Measurements from ENCODE around the gene FBN3. TPM values are rescaled to one million over a fixed set of nuclear protein-coding genes. Genes with fewer than 3 reads are reported as not detected.

FBN3 gene
- total and polyA plus RNA-seq, 4 donors, result 7.5 to 31.7 (median 14.5) TPM

DNA sequence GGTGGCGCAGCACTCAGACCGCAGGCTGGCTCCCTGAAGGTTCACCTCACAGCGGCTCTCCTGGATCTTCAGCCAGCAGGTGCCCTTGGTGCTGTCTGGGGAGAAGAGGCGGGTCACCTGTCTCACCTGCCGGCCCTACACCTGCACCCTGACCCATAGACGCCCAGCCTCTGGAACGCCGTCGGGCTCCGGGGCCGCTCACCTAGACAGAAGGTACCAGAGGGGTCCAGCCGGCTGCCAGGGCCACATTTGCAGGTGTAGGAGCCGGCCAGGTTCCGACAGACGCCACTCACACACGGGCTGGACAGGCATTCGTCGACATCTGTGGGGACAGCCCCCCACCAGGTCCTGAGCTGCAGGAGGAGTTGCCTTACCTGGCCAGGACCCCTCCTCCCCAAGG lies 22.9 kb downstream of the FBN3 start:
- Histone ChIP-seq H3K4me3 (ENCODE audit: low read depth, low read length) (no peak overlapping the region), H3K4me1 (ENCODE audit: control insufficient read depth, insufficient read depth, low read length) (no peaks in the 10 kb centered on the region), H3K9me3 (ENCODE audit: control insufficient read depth, insufficient read depth, low read length) (no peaks in the 10 kb centered on the region), H3K27ac (ENCODE audit: low read depth, low read length) (no peak overlapping the region), H3K36me3 (ENCODE audit: control insufficient read depth, insufficient read depth, low read length) (peaks cover 67% of the 10 kb centered on the region), H3K27me3 (ENCODE audit: control insufficient read depth, insufficient read depth, low read length) (no peaks in the 10 kb centered on the region)
- 96% methylated on average over 18 of the region's 18 CpGs for WGBS (ENCODE audit: insufficient coverage)
- no peak for DNase-seq (ENCODE audit: low read depth in 4 of 6, low spot score in 6 of 6)

DNA sequence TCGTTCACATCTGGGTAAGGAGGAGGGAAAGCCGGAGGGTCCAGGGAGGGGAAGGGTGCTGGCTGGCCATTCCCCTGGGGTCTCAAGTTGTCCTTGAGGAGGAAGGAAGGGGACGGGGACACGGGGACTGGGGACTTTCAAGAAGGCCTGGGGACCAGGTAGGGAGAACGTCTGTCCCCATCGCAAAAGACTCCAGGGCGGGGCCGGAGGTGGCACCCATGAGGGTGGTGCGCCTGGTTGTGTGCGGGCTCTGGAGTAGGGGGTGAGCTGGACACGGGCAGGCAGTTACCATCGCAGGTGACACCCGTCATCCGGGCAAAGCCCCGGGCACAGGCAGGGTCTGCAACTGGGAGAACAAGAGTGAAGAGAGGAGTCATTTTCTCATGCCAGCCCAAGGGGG lies 23.4 kb downstream of the FBN3 start:
- Histone ChIP-seq H3K36me3 (ENCODE audit: control insufficient read depth, insufficient read depth, low read length) (peaks cover 66% of the 10 kb centered on the region), H3K27ac (ENCODE audit: low read depth, low read length) (no peak overlapping the region), H3K27me3 (ENCODE audit: control insufficient read depth, insufficient read depth, low read length) (no peaks in the 10 kb centered on the region), H3K9me3 (ENCODE audit: control insufficient read depth, insufficient read depth, low read length) (no peaks in the 10 kb centered on the region), H3K4me3 (ENCODE audit: low read depth, low read length) (no peak overlapping the region), H3K4me1 (ENCODE audit: control insufficient read depth, insufficient read depth, low read length) (no peaks in the 10 kb centered on the region)
- no peak for DNase-seq (ENCODE audit: low read depth in 4 of 6, low spot score in 6 of 6)
- WGBS (ENCODE audit: insufficient coverage), result 93% methylated on average over 15 of the region's 15 CpGs

DNA sequence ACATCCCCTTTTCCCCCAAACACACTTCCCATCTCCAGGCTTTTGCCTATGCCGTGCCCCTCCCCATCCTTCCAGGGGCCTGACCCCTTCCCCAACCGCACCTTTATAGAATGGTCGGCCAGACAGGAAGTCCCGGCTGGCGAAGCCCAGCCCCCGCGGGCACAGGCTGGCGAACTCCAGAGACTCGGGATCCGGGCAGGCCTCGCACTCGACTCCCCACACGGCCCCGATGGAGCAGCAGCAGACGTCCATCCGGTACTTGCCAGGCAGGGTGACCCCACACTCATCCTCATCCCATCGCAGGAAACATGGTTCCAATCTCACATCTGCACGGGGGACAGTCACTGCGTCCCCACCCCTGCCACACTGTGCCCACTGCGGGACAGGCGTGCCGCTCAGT lies 25.7 kb downstream of the FBN3 start:
- Histone ChIP-seq H3K4me1 (ENCODE audit: control insufficient read depth, insufficient read depth, low read length) (no peaks in the 10 kb centered on the region), H3K9me3 (ENCODE audit: control insufficient read depth, insufficient read depth, low read length) (no peaks in the 10 kb centered on the region), H3K36me3 (ENCODE audit: control insufficient read depth, insufficient read depth, low read length) (peaks cover 69% of the 10 kb centered on the region), H3K27me3 (ENCODE audit: control insufficient read depth, insufficient read depth, low read length) (no peaks in the 10 kb centered on the region), H3K27ac (ENCODE audit: low read depth, low read length) (no peak overlapping the region), H3K4me3 (ENCODE audit: low read depth, low read length) (no peak overlapping the region)
- DNase-seq (ENCODE audit: low read depth in 4 of 6, low spot score in 6 of 6), result no peak
- 94% methylated on average over 19 of the region's 22 CpGs for WGBS (ENCODE audit: insufficient coverage)

DNA sequence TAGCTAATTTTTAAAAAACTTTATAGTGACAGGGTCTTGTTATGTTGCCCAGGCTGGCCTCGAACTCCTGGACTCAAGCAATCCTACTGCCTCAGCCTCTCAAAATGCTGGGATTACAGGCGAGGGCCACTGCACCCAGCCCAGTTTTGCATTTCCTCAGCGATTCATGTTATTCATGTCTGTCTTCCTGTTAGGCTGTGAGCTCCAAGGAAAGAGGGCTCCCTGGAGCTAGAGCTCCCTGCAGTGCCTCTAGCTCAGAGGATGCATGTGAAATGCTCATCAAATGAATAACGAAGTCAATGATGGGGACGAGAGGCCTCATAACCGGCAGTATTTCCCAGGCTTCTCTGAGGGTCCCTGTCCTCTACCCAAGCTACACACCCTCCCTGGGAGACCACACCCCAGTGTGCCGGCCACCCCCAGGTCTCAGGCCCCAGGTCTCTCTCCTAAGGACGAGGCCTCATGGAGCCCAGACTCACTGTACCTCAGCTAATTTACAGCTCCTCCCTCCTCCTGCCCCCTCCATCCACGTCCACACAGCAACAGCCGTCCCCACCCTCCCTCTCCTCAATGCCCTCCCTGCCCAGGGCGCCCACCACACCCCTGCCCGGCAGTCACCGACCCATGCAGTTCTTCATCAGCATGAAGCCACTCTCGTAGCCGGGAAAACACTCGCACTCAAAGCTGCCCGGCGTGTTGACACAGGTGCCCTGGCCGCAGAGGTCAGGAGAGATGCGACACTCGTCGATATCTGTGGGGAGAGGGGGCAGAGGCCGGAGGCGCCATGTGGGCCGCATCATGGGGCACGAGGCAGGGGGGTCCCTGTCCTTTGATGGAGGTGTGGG lies 28.5 kb downstream of the FBN3 start:
- DNase-seq (ENCODE audit: low read depth in 4 of 6, low spot score in 6 of 6), result no peak
- Histone ChIP-seq H3K4me1 (ENCODE audit: control insufficient read depth, insufficient read depth, low read length) (no peaks in the 10 kb centered on the region), H3K27ac (ENCODE audit: low read depth, low read length) (no peak overlapping the region), H3K9me3 (ENCODE audit: control insufficient read depth, insufficient read depth, low read length) (no peaks in the 10 kb centered on the region), H3K4me3 (ENCODE audit: low read depth, low read length) (no peak overlapping the region), H3K36me3 (ENCODE audit: control insufficient read depth, insufficient read depth, low read length) (peaks cover 77% of the 10 kb centered on the region), H3K27me3 (ENCODE audit: control insufficient read depth, insufficient read depth, low read length) (no peaks in the 10 kb centered on the region)
- 78% methylated on average over 22 of the region's 26 CpGs for WGBS (ENCODE audit: insufficient coverage)

DNA sequence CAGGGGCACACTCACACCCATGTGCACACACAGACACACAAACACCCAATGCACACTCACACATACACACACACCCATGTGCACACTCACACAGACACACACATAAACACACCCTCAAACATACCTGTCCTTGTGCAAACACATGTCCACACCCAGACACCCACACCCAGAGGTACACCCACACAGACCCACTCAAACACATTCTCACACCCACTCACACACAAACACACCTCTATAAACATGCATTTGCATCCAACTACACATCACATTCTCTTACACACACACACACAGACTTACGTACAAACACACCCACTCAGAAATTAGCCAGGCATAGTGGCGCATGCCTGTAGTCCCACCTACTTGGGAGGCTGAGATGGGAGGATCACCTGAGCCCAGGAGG lies 31.4 kb downstream of the FBN3 start:
- no peak for DNase-seq (ENCODE audit: low read depth in 4 of 6, low spot score in 6 of 6)
- Histone ChIP-seq H3K9me3 (ENCODE audit: control insufficient read depth, insufficient read depth, low read length) (no peaks in the 10 kb centered on the region), H3K4me3 (ENCODE audit: low read depth, low read length) (no peak overlapping the region), H3K27ac (ENCODE audit: low read depth, low read length) (no peak overlapping the region), H3K27me3 (ENCODE audit: control insufficient read depth, insufficient read depth, low read length) (no peaks in the 10 kb centered on the region), H3K4me1 (ENCODE audit: control insufficient read depth, insufficient read depth, low read length) (no peaks in the 10 kb centered on the region), H3K36me3 (ENCODE audit: control insufficient read depth, insufficient read depth, low read length) (peaks cover 56% of the 10 kb centered on the region)
- 100% methylated on average over 1 of the region's 2 CpGs for WGBS (ENCODE audit: insufficient coverage)

DNA sequence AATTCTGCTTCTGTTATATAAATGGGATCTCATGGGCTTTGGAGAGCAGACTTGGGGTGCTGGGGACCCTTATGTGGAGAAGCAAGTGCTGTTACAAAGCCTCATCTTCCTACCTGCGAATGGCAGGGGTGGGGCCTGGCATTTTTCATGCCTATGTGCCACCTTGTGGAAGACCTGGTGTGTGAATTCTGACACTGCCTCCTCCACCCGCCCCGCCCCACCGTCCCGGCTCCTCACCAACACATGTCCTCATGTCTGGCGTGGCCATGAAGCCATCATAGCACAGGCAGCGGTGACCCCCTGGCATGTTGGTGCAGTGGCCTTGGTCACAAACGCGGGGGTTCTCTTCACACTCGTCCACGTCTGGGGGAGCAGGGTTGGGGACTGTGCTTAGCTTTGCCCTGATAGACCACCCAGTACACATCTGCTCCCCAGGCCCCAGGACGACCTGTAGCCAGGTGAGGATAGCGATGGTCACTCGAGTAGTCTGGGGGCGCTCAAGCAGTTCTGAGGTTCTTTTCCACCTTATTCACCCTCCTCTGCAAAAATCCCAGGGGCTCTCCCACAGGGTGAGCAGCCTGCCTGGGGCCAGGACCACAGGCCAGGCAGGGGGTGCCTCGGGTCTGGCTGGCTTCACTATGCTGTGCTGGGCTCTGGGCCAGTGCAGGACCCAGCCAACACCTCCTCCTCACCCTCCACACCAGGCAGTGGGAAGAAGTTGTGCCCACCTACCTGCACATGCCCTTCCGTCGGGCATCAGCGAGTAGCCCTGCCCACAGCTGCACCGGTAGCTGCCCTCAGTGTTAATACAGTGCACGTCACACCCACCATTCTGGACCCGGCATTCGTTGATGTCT lies 32.7 kb downstream of the FBN3 start:
- no peak overlapping the region for H3K27ac ChIP-seq (ENCODE audit: low read depth, low read length)
- H3K4me1 ChIP-seq (ENCODE audit: control insufficient read depth, insufficient read depth, low read length), result no peaks in the 10 kb centered on the region
- peaks cover 58% of the 10 kb centered on the region for H3K36me3 ChIP-seq (ENCODE audit: control insufficient read depth, insufficient read depth, low read length)
- H3K4me3 ChIP-seq (ENCODE audit: low read depth, low read length), result no peak overlapping the region
- no peaks in the 10 kb centered on the region for H3K9me3 ChIP-seq (ENCODE audit: control insufficient read depth, insufficient read depth, low read length)
- no peak for DNase-seq (ENCODE audit: low read depth in 4 of 6, low spot score in 6 of 6)
- 92% methylated on average over 20 of the region's 23 CpGs for WGBS (ENCODE audit: insufficient coverage)
- no peaks in the 10 kb centered on the region for H3K27me3 ChIP-seq (ENCODE audit: control insufficient read depth, insufficient read depth, low read length)

DNA sequence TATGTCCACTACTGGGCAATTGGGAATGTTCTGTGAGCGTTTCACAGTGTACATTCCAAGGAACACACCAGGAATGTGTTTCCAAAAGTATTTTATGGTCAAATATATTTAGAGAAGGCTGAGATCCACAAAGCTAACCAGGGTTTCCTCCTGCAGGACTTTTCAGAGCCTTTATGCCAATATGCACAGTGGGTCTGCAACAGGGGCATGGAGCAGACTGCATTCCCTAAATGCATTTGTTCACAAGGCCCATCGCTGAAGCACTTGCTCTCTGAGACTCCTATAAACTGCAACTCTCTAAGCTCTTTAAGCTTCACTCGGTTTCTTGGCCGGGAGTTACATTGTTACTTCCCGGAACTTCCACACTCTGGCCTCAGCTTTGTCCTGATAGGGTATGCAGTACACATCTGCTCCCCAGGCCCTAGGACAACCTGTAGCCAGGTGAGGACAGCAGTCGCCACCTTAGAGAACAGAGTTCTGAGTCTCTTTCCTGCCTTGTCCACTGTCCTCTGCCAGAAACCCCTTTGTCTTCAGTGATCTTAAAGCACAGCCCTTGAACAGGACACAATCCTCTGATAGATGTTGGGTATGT lies 33.5 kb downstream of the FBN3 start:
- no peak overlapping the region for H3K27ac ChIP-seq (ENCODE audit: low read depth, low read length)
- 90% methylated on average over 4 of the region's 6 CpGs for WGBS (ENCODE audit: insufficient coverage)
- peaks cover 61% of the 10 kb centered on the region for H3K36me3 ChIP-seq (ENCODE audit: control insufficient read depth, insufficient read depth, low read length)
- no peak overlapping the region for H3K4me3 ChIP-seq (ENCODE audit: low read depth, low read length)
- no peaks in the 10 kb centered on the region for H3K9me3 ChIP-seq (ENCODE audit: control insufficient read depth, insufficient read depth, low read length)
- no peaks in the 10 kb centered on the region for H3K27me3 ChIP-seq (ENCODE audit: control insufficient read depth, insufficient read depth, low read length)
- peak in 1 of 6 donors; percentile 8 for DNase-seq (ENCODE audit: low read depth in 4 of 6, low spot score in 6 of 6)
- no peaks in the 10 kb centered on the region for H3K4me1 ChIP-seq (ENCODE audit: control insufficient read depth, insufficient read depth, low read length)

DNA sequence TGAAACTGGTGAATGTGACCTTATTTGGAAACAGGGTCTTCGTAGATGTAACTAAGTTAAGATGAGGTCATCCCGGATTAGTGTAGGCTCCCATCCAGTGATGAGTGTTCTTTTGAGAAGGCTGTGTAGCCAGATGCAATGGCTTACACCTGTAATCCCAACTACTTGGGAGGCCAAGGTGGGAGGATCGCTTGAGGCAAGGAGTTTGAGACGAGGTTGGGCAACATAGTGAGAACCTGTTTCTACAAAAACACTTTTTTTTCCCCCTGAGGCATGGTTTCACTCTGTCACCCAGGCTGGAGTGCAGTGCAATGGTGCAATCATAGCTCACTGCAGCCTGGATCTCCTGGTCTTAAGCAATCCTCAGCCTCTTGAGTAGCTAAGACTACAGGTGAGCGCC lies 36.4 kb downstream of the FBN3 start:
- no peak overlapping the region for H3K4me3 ChIP-seq (ENCODE audit: low read depth, low read length)
- 79% methylated on average over 3 of the region's 5 CpGs for WGBS (ENCODE audit: insufficient coverage)
- no peaks in the 10 kb centered on the region for H3K9me3 ChIP-seq (ENCODE audit: control insufficient read depth, insufficient read depth, low read length)
- DNase-seq (ENCODE audit: low read depth in 4 of 6, low spot score in 6 of 6), result no peak
- no peaks in the 10 kb centered on the region for H3K27me3 ChIP-seq (ENCODE audit: control insufficient read depth, insufficient read depth, low read length)
- H3K27ac ChIP-seq (ENCODE audit: low read depth, low read length), result no peak overlapping the region
- H3K36me3 ChIP-seq (ENCODE audit: control insufficient read depth, insufficient read depth, low read length), result peaks cover 62% of the 10 kb centered on the region
- H3K4me1 ChIP-seq (ENCODE audit: control insufficient read depth, insufficient read depth, low read length), result no peaks in the 10 kb centered on the region

DNA sequence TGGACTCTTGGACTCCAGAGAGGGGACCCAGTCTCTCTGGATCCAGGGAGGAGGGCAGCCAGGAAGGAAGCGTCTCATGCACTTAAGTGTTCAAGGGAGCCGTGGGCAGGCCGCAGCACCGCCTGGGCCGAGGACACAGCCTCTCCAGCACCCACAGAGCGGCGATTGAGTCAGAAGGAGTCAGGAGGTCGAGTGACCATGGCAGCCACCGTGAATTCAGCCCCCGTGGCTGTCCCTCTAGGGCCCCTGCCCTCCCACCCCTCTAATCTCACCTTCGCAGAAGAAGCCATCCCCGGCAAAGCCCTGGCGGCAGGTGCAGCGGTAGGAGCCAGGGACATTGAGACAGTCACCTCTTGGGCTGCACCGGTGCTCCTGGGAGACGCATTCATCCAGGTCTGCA lies 38.0 kb downstream of the FBN3 start:
- DNase-seq (ENCODE audit: low read depth in 4 of 6, low spot score in 6 of 6), result no peak
- Histone ChIP-seq H3K9me3 (ENCODE audit: control insufficient read depth, insufficient read depth, low read length) (no peaks in the 10 kb centered on the region), H3K36me3 (ENCODE audit: control insufficient read depth, insufficient read depth, low read length) (peaks cover 60% of the 10 kb centered on the region), H3K4me3 (ENCODE audit: low read depth, low read length) (no peak overlapping the region), H3K27me3 (ENCODE audit: control insufficient read depth, insufficient read depth, low read length) (no peaks in the 10 kb centered on the region), H3K27ac (ENCODE audit: low read depth, low read length) (no peak overlapping the region), H3K4me1 (ENCODE audit: control insufficient read depth, insufficient read depth, low read length) (no peaks in the 10 kb centered on the region)
- 97% methylated on average over 11 of the region's 16 CpGs for WGBS (ENCODE audit: insufficient coverage)
